Fibroblast of lung (primary cell): ENCODE measurements around the gene ZNF140. TPM values are rescaled to one million over a fixed set of nuclear protein-coding genes. Genes with fewer than 3 reads are reported as not detected.

Experiments
- DNase-seq, 2 donors: peaks; one replicate each; pipeline versions ENCODE4 v3.0.0 to v3.0.0-alpha.2; 2010; ENCODE audit warnings: low read depth in 2 of 2
- H2AFZ ChIP-seq: 2 replicates; pipeline ENCODE4 v1.5.1; 2012; ENCODE audit warnings: low read length, control low read depth, inconsistent platforms
- H3K27ac ChIP-seq: 2 replicates; pipeline ENCODE4 v1.5.1; 2011; ENCODE audit warnings: low read length, control low read depth; ENCODE audit not compliant: insufficient read depth
- H3K27me3 ChIP-seq: 2 replicates; pipeline ENCODE4 v1.5.1; 2011; ENCODE audit warnings: mild to moderate bottlenecking, low read length; ENCODE audit not compliant: control insufficient read depth, insufficient read depth
- H3K36me3 ChIP-seq: 2 replicates; pipeline ENCODE4 v1.5.1; 2011; ENCODE audit warnings: low read length; ENCODE audit not compliant: control insufficient read depth, insufficient read depth
- H3K4me1 ChIP-seq: 2 replicates; pipeline ENCODE4 v1.5.1; 2011; ENCODE audit warnings: low read length; ENCODE audit not compliant: control insufficient read depth, insufficient read depth; ENCODE audit errors: extremely low read depth
- H3K4me2 ChIP-seq: 2 replicates; pipeline ENCODE4 v1.5.1; 2011; ENCODE audit warnings: low read length, control low read depth; ENCODE audit not compliant: insufficient read depth; ENCODE audit errors: extremely low read depth
- H3K4me3 ChIP-seq, 4 experiments: fragments of 200-600 bp in 1 of 4; sonication (generic) in 1 of 4; replicated peaks in 1 of 4; 2 replicates each; pipeline ENCODE4 v1.5.1; 2011 to 2016; ENCODE audit warnings: low read length in 4 of 4, low read depth in 3 of 4, mild to moderate bottlenecking in 3 of 4, control low read depth in 2 of 4, inconsistent platforms in 1 of 4, mixed read lengths in 1 of 4; ENCODE audit not compliant: insufficient read depth in 1 of 4; ENCODE audit errors: control extremely low read depth in 1 of 4
- H3K79me2 ChIP-seq: 2 replicates; pipeline ENCODE4 v1.5.1; 2012; ENCODE audit warnings: mild to moderate bottlenecking, low read length, inconsistent platforms; ENCODE audit not compliant: control insufficient read depth, insufficient read depth
- H3K9ac ChIP-seq: 2 replicates; pipeline ENCODE4 v1.5.1; 2011; ENCODE audit warnings: mild to moderate bottlenecking, low read length, control low read depth; ENCODE audit not compliant: insufficient read depth
- H3K9me3 ChIP-seq: 2 replicates; pipeline ENCODE4 v1.5.1; 2012; ENCODE audit warnings: low read depth, low read length; ENCODE audit not compliant: control insufficient read depth, insufficient read depth
- H4K20me1 ChIP-seq: 2 replicates; pipeline ENCODE4 v1.5.1; 2011; ENCODE audit warnings: low read length; ENCODE audit not compliant: control insufficient read depth, insufficient read depth; ENCODE audit errors: extremely low read depth
- CTCF ChIP-seq, 2 donors: IDR thresholded peaks in 1 of 2; conservative IDR thresholded peaks in 1 of 2; 1 replicate in 1 of 2; 2 replicates in 1 of 2; pipeline ENCODE4 v1.5.1; 2011 to 2012; ENCODE audit warnings: low read length in 2 of 2, control low read depth in 1 of 2, inconsistent platforms in 1 of 2, low read depth in 1 of 2, mild to moderate bottlenecking in 1 of 2
- EZH2 ChIP-seq: IDR thresholded peaks from 2 replicates; pipeline ENCODE4 v1.5.1; 2012; ENCODE audit warnings: low read length, control low read depth, mild to moderate bottlenecking; ENCODE audit errors: missing control alignments
- polyA plus RNA-seq, 2 donors: library from polyadenylated mRNA; depleted of rRNA in 1 of 2; stranded (reverse) in 1 of 2; unstranded in 1 of 2; fragments of >200 nt; gene quantifications; 2 replicates each; pipeline ENCODE4 v1.2.1, GENCODE V29; 2011 to 2012; ENCODE audit warnings: missing spikeins in 1 of 2
- total RNA-seq: library from RNA; depleted of rRNA; stranded (reverse); fragments of >200 nt; gene quantifications from 2 replicates; pipeline ENCODE4 v1.2.1, GENCODE V29; 2014

ZNF140 gene
- total and polyA plus RNA-seq, 2 donors (not counting 1 experiment from before 2014, with no cell fraction given), result 17.4 to 54.8 TPM

- Histone ChIP-seq H3K4me3 (no peak overlapping the region), H3K79me2 (no peaks in the 10 kb centered on the region), H3K4me1 (no peaks in the 10 kb centered on the region), H3K27ac (no peak overlapping the region), H3K36me3 (no peaks in the 10 kb centered on the region), H3K9ac (no peak overlapping the region), H4K20me1 (no peaks in the 10 kb centered on the region), H3K27me3 (no peaks in the 10 kb centered on the region), H3K9me3 (peaks cover 16% of the 10 kb centered on the region), H3K4me2 (no peak overlapping the region), H2AFZ (no peak overlapping the region)
- no peak for TF ChIP-seq CTCF (conservative IDR thresholded peaks at IDR 0.05 in 1 of 2, IDR thresholded peaks at IDR 0.05 in 1 of 2; ENCODE audit: low read depth in 1 of 2, low read length in 2 of 2)
- no peak for TF ChIP-seq EZH2
- DNase-seq, result peak in 1 of 2 donors; percentile 15
These were observed 22.3 kb upstream of the ZNF140 start for GRCh38 chr12:133058203-133059113.

- H3K4me1 ChIP-seq, result no peaks in the 10 kb centered on the region
- H3K9me3 ChIP-seq, result peaks cover 12% of the 10 kb centered on the region
- H3K27ac ChIP-seq, result no peak overlapping the region
- H3K79me2 ChIP-seq, result no peaks in the 10 kb centered on the region
- no peak overlapping the region for H3K4me2 ChIP-seq
- no peak overlapping the region for H2AFZ ChIP-seq
- H3K9ac ChIP-seq, result no peak overlapping the region
- no peak overlapping the region for H3K4me3 ChIP-seq
- no peaks in the 10 kb centered on the region for H3K36me3 ChIP-seq
- H4K20me1 ChIP-seq, result no peaks in the 10 kb centered on the region
- no peaks in the 10 kb centered on the region for H3K27me3 ChIP-seq
- no peak for DNase-seq
- TF ChIP-seq CTCF (conservative IDR thresholded peaks at IDR 0.05 in 1 of 2, IDR thresholded peaks at IDR 0.05 in 1 of 2; ENCODE audit: low read depth in 1 of 2, low read length in 2 of 2), result no peak
- no peak for TF ChIP-seq EZH2
These were observed 18.8 kb upstream of the ZNF140 start for GRCh38 chr12:133061954-133062353.

- H3K36me3 ChIP-seq, result no peaks in the 10 kb centered on the region
- no peak overlapping the region for H3K27ac ChIP-seq
- H3K79me2 ChIP-seq, result no peaks in the 10 kb centered on the region
- no peaks in the 10 kb centered on the region for H3K27me3 ChIP-seq
- TF ChIP-seq CTCF (conservative IDR thresholded peaks at IDR 0.05 in 1 of 2, IDR thresholded peaks at IDR 0.05 in 1 of 2; ENCODE audit: low read depth in 1 of 2, low read length in 2 of 2), result no peak
- no peak for TF ChIP-seq EZH2
- H3K9me3 ChIP-seq, result peaks cover 8% of the 10 kb centered on the region
- H3K4me1 ChIP-seq, result no peaks in the 10 kb centered on the region
- no peak for DNase-seq
- no peak overlapping the region for H3K4me2 ChIP-seq
- no peak overlapping the region for H3K9ac ChIP-seq
- no peaks in the 10 kb centered on the region for H4K20me1 ChIP-seq
- H3K4me3 ChIP-seq, result no peak overlapping the region
- no peak overlapping the region for H2AFZ ChIP-seq
These were observed 17.2 kb upstream of the ZNF140 start for GRCh38 chr12:133063556-133063955.
